NB4 (cell line): Measurements from ENCODE around the gene CYBC1.

Experiments
- POLR2A ChIP-seq: IDR thresholded peaks from 2 replicates; pipeline ENCODE4 v1.6.1; 2011; ENCODE audit warnings: mild to moderate bottlenecking; ENCODE audit not compliant: insufficient read length; ENCODE audit errors: extremely low read depth
- TF ChIP-seq, protein P1 (sequence below): IDR thresholded peaks from one replicate; pipeline ENCODE4 v1.5.1; 2012; ENCODE audit warnings: low read depth, low read length
- TF ChIP-seq, protein P2 (sequence below): IDR thresholded peaks from 2 replicates; pipeline ENCODE4 v1.6.1; 2011; ENCODE audit warnings: low read depth, low read length

DNA sequence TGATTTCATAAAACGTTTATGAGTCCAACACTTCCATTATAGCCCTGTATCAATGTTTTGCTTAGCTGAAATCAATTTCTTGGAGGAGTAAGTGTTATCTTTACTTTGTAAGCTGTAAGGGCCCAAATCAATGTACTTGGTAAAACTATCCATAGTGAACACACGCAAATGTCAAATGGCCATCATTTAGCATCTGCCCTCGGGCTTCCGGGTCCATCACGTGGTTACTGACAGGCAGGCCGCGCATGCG, 7.3 kb upstream of the CYBC1 start:
- TF ChIP-seq, protein P1, sequence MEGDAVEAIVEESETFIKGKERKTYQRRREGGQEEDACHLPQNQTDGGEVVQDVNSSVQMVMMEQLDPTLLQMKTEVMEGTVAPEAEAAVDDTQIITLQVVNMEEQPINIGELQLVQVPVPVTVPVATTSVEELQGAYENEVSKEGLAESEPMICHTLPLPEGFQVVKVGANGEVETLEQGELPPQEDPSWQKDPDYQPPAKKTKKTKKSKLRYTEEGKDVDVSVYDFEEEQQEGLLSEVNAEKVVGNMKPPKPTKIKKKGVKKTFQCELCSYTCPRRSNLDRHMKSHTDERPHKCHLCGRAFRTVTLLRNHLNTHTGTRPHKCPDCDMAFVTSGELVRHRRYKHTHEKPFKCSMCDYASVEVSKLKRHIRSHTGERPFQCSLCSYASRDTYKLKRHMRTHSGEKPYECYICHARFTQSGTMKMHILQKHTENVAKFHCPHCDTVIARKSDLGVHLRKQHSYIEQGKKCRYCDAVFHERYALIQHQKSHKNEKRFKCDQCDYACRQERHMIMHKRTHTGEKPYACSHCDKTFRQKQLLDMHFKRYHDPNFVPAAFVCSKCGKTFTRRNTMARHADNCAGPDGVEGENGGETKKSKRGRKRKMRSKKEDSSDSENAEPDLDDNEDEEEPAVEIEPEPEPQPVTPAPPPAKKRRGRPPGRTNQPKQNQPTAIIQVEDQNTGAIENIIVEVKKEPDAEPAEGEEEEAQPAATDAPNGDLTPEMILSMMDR, result no peak
- TF ChIP-seq, protein P2, sequence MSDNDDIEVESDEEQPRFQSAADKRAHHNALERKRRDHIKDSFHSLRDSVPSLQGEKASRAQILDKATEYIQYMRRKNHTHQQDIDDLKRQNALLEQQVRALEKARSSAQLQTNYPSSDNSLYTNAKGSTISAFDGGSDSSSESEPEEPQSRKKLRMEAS, result peak; percentile 98
- no peak for TF ChIP-seq POLR2A
